ENCODE measurements around the gene DBT. TPM values are rescaled to one million over a fixed set of nuclear protein-coding genes. Genes with fewer than 3 reads are reported as not detected.

DBT gene
- total RNA-seq, 1 donor: 6.9 TPM

DNA sequence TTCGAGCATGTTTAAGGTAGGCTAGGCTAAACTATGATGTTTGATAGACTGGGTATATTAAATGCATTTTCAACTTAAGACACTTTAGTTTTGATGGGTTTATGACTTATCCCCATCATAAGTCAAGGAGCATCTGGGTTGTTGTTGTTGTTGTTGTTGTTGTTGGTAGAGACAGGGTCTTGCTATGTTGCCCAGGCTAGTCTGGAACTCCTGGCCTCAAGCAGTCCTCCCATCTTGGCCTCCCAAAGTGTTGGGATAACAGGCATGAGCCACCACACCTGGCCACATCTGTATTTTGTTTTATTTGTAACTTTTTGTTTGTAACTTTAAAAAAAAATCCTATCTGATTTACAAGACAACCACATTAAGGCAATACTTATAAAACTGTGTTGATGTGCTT is 17.5 kb downstream of the DBT start:
- TF ChIP-seq, protein P1, sequence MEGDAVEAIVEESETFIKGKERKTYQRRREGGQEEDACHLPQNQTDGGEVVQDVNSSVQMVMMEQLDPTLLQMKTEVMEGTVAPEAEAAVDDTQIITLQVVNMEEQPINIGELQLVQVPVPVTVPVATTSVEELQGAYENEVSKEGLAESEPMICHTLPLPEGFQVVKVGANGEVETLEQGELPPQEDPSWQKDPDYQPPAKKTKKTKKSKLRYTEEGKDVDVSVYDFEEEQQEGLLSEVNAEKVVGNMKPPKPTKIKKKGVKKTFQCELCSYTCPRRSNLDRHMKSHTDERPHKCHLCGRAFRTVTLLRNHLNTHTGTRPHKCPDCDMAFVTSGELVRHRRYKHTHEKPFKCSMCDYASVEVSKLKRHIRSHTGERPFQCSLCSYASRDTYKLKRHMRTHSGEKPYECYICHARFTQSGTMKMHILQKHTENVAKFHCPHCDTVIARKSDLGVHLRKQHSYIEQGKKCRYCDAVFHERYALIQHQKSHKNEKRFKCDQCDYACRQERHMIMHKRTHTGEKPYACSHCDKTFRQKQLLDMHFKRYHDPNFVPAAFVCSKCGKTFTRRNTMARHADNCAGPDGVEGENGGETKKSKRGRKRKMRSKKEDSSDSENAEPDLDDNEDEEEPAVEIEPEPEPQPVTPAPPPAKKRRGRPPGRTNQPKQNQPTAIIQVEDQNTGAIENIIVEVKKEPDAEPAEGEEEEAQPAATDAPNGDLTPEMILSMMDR (IDR thresholded peaks at IDR 0.05; ENCODE audit: extremely low read depth, low read depth, low read length): no peak
- no peak overlapping the region for H2AFZ ChIP-seq (ENCODE audit: low read length)
- peaks cover 19% of the 10 kb centered on the region for H3K36me3 ChIP-seq (ENCODE audit: insufficient read depth, low read length)
- DNase-seq (ENCODE audit: insufficient read length, low spot score, missing footprints): no peak
- no peak overlapping the region for H3K27ac ChIP-seq (ENCODE audit: low read depth, low read length)
- H4K20me1 ChIP-seq (ENCODE audit: insufficient read depth, low read length): peaks cover 2% of the 10 kb centered on the region
- H3K4me2 ChIP-seq (ENCODE audit: insufficient read depth, low read length): no peak overlapping the region
- no peak overlapping the region for H3K4me3 ChIP-seq (ENCODE audit: insufficient read depth, low read length)
- H3K79me2 ChIP-seq (ENCODE audit: insufficient read depth, low read length): no peaks in the 10 kb centered on the region
- no peaks in the 10 kb centered on the region for H3K4me1 ChIP-seq (ENCODE audit: insufficient read depth, low read length)
- no peaks in the 10 kb centered on the region for H3K27me3 ChIP-seq (ENCODE audit: insufficient read depth, low read length)
- H3K9me3 ChIP-seq (ENCODE audit: low read depth, low read length): no peaks in the 10 kb centered on the region

DNA sequence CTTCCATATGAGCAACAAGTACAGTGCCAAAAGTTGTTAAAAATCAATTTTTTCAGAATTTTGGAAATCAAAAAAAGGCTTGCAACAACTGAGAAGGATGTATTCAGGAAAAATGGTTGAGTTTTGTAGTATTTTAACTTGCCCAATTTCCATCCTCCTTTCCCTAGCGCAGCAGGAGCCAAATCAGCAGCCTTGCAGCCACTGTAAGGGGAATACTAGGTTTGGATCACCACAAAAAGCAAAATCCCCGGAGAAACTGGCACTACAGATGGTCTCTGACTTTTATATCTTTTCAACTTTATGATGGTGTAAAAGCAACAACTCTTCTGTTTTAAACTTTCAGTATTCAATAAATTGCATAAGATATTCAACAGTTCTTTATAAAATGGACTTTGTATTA is 17.9 kb downstream of the DBT start:
- Histone ChIP-seq H3K4me1 (ENCODE audit: insufficient read depth, low read length) (no peaks in the 10 kb centered on the region), H2AFZ (ENCODE audit: low read length) (no peak overlapping the region), H3K27ac (ENCODE audit: low read depth, low read length) (no peak overlapping the region), H3K4me3 (ENCODE audit: insufficient read depth, low read length) (no peak overlapping the region), H3K36me3 (ENCODE audit: insufficient read depth, low read length) (peaks cover 18% of the 10 kb centered on the region), H3K79me2 (ENCODE audit: insufficient read depth, low read length) (no peaks in the 10 kb centered on the region), H3K4me2 (ENCODE audit: insufficient read depth, low read length) (no peak overlapping the region), H3K9me3 (ENCODE audit: low read depth, low read length) (no peaks in the 10 kb centered on the region), H4K20me1 (ENCODE audit: insufficient read depth, low read length) (peaks cover 2% of the 10 kb centered on the region), H3K27me3 (ENCODE audit: insufficient read depth, low read length) (no peaks in the 10 kb centered on the region)
- TF ChIP-seq, protein P1 (IDR thresholded peaks at IDR 0.05; ENCODE audit: extremely low read depth, low read depth, low read length): no peak
- DNase-seq (ENCODE audit: insufficient read length, low spot score, missing footprints): no peak

DNA sequence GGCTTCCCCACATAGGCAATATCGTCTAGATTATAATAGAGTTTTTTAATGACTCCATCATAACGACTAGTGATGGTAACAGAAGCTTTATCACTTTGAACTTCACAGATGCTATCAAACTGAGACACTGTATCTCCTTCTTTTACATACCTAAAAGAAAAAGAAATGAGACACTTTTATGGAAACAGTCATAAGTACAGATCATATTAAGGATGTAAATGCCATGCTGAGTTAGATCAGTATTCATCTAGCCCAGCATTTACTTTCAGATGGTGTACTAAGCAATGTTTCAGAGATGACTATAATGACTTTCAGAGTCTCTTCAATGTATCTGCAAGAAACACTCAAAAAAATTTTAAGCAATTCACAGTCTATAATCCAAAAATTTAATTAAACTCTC is 18.9 kb downstream of the DBT start:
- H2AFZ ChIP-seq (ENCODE audit: low read length): no peak overlapping the region
- no peaks in the 10 kb centered on the region for H3K4me1 ChIP-seq (ENCODE audit: insufficient read depth, low read length)
- peaks cover 18% of the 10 kb centered on the region for H3K36me3 ChIP-seq (ENCODE audit: insufficient read depth, low read length)
- no peaks in the 10 kb centered on the region for H3K27me3 ChIP-seq (ENCODE audit: insufficient read depth, low read length)
- TF ChIP-seq, protein P1 (IDR thresholded peaks at IDR 0.05; ENCODE audit: extremely low read depth, low read depth, low read length): no peak
- no peak for DNase-seq (ENCODE audit: insufficient read length, low spot score, missing footprints)
- no peak overlapping the region for H3K4me3 ChIP-seq (ENCODE audit: insufficient read depth, low read length)
- no peak overlapping the region for H3K27ac ChIP-seq (ENCODE audit: low read depth, low read length)
- H3K4me2 ChIP-seq (ENCODE audit: insufficient read depth, low read length): no peak overlapping the region
- no peaks in the 10 kb centered on the region for H3K9me3 ChIP-seq (ENCODE audit: low read depth, low read length)
- H4K20me1 ChIP-seq (ENCODE audit: insufficient read depth, low read length): peaks cover 2% of the 10 kb centered on the region
- H3K79me2 ChIP-seq (ENCODE audit: insufficient read depth, low read length): no peaks in the 10 kb centered on the region

DNA sequence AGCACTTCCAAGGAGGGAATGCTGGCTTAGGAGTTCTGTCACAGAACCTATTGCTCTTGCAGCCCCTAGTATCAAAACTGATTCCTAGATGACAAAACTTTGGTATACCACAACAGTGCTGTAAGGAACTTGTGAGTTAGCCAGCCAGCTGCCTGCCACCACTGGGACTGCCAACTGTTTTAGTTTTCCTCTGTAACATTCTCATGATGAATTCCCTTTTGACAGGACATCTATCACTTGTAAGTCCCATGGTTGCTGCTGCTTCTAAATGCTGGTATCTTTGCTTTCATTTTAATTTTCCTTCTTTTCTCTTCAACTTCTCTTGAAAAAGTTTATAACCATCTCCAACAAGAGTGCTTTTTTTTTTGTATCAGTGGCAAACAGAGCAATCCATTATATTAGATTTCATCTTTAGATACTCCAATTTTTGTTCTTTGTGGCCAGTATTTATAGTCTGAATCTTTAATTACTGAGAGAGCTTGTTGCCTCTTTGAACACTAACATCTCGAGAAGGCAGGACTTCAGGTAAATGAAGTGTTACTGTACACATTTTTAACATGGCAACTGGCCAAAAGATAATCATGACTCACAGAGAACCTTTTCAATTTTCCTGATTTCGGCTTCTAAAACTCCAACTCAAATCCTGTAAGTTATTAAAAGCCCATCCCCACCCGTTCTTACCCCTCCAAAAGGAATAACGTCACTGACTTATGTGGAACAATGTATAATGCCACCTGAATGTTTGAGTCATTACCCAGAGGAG is 19.8 kb downstream of the DBT start:
- peaks cover 2% of the 10 kb centered on the region for H4K20me1 ChIP-seq (ENCODE audit: insufficient read depth, low read length)
- no peaks in the 10 kb centered on the region for H3K27me3 ChIP-seq (ENCODE audit: insufficient read depth, low read length)
- H3K79me2 ChIP-seq (ENCODE audit: insufficient read depth, low read length): no peaks in the 10 kb centered on the region
- H3K4me2 ChIP-seq (ENCODE audit: insufficient read depth, low read length): no peak overlapping the region
- peaks cover 18% of the 10 kb centered on the region for H3K36me3 ChIP-seq (ENCODE audit: insufficient read depth, low read length)
- TF ChIP-seq, protein P1 (IDR thresholded peaks at IDR 0.05; ENCODE audit: extremely low read depth, low read depth, low read length): no peak
- H3K9me3 ChIP-seq (ENCODE audit: low read depth, low read length): no peaks in the 10 kb centered on the region
- H3K4me3 ChIP-seq (ENCODE audit: insufficient read depth, low read length): no peak overlapping the region
- no peak for DNase-seq (ENCODE audit: insufficient read length, low spot score, missing footprints)
- H3K27ac ChIP-seq (ENCODE audit: low read depth, low read length): no peak overlapping the region
- H3K4me1 ChIP-seq (ENCODE audit: insufficient read depth, low read length): no peaks in the 10 kb centered on the region
- H2AFZ ChIP-seq (ENCODE audit: low read length): no peak overlapping the region

Measured in osteoblast (primary cell).